ENCODE measurements around the gene OASL.

DNA sequence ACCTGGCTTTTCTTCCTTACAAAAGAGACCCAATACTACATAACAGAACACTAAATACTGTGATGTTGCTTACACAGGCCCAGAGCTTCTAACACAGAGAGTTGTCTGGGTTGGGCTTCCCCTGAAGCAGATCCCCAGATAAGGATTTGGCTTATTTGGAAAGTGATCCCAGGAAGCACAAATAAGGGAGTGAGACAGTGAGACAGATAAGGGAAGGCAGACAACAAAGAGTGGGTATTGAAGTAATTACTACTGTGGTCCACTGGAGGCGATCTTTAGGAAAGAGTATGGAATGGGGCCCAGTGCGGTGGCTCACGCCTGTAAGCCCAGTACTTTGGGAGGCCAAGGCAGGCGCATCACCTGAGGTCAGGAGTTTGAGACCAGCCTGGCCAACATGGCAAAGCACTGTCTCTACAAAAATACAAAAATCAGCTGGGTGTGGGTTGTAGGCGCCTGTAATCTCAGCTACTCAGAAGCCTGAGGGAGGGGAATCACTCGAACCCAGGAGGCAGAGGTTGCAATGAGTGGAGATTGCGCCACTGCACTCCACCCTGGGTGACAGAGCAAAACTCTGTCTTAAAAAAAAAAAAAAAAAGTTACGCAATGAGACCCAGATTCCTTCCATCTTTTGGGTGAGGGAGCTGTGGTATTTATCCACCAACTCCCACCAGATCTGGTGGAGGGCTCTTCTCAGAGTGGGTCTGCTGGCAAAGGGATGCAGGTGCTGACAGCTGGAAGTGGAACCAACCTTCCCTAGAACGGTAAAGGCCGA lies 12.6 kb downstream of the OASL start:
- TF ChIP-seq, protein P1, sequence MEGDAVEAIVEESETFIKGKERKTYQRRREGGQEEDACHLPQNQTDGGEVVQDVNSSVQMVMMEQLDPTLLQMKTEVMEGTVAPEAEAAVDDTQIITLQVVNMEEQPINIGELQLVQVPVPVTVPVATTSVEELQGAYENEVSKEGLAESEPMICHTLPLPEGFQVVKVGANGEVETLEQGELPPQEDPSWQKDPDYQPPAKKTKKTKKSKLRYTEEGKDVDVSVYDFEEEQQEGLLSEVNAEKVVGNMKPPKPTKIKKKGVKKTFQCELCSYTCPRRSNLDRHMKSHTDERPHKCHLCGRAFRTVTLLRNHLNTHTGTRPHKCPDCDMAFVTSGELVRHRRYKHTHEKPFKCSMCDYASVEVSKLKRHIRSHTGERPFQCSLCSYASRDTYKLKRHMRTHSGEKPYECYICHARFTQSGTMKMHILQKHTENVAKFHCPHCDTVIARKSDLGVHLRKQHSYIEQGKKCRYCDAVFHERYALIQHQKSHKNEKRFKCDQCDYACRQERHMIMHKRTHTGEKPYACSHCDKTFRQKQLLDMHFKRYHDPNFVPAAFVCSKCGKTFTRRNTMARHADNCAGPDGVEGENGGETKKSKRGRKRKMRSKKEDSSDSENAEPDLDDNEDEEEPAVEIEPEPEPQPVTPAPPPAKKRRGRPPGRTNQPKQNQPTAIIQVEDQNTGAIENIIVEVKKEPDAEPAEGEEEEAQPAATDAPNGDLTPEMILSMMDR (IDR thresholded peaks at IDR 0.05), result peak; percentile 40
- no peak for TF ChIP-seq ZFX (IDR thresholded peaks at IDR 0.05; ENCODE audit: borderline replicate concordance)

Measured in 22Rv1 (cell line).